SK-MEL-5 (cell line): ENCODE measurements around the gene SP100. TPM values are rescaled to one million over a fixed set of nuclear protein-coding genes. Genes with fewer than 3 reads are reported as not detected.

Experiments used
- DNase-seq: peaks from one replicate; pipeline ENCODE4 v3.0.0-alpha.2; 2016; ENCODE audit warnings: low read depth, low spot score
- in situ Hi-C: cut with HindIII; loops from 2 replicates; pipeline ENCODE4 v1.10.0; 2016; ENCODE audit warnings: low sequenced_read_pairs, high pct_unique_total_duplicates, low pct_unique_long_range_greater_than_20kb
- total RNA-seq: library from RNA; depleted of rRNA; stranded (reverse); fragments of >200 nt; shearing (Covaris generic); gene quantifications from 2 replicates; pipeline ENCODE4 v1.2.3, GENCODE V29; 2014

SP100 gene
- total RNA-seq, 1 experiment from 2014 or later = 44.3 TPM

DNA sequence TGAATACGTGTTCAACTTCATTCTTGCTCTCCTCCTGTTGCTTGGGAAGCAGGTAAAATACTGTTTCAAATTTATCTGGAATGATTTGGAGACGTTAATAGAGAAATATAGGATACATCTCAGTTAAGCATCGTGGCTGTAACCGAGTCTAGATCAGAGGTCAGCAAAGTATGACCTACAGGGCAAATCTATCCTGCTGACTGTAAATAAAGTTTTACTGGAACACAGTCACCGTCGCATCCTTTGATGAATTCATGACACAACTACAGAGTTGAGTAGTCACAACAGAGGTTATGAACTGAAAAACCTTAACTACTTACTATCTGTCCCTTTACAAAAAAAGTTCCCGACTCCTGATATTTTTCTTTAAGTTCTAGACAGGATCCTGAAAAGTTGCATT lies 86.6 kb downstream of the SP100 start:
- no peak for DNase-seq
- in situ Hi-C loops = no loop called here

DNA sequence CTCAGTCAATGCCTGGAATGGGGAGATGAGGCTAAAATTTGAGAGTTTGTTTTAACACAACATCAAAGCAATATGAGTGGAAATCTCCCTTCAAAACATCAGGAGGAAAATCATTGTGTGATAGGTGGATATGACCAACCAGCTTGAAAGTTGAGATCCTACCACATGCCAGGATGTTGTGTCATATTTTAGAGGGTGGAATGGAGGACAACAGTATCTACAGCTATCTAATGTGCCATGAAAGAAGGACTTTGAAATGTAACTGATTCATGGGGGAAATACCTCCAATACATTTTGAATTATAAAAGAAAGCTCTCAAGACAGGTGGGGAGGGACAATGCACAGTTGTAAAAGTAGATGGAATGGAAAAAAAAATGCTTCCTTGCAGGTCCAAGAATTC lies 87.8 kb downstream of the SP100 start:
- no peak for DNase-seq
- in situ Hi-C loops = no loop called here

DNA sequence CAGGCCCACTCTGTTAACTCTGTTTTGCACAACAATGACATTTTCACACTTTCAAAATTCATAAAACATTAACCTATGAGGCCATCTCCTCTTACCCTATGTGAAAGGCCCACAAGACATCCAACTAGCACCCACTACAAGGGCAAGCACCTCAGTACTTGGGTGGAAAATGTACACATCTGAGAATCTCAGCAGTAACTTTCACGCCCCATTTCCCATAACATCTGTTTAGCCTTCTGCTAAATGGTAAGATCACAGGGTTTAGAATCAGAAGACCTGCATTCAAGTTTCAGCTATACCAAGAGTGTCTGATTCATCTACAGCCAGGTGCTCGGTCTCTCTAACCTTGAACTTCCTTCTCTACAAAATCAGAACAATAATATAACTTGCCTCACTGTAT lies 89.2 kb downstream of the SP100 start:
- in situ Hi-C loops = no loop called here

DNA sequence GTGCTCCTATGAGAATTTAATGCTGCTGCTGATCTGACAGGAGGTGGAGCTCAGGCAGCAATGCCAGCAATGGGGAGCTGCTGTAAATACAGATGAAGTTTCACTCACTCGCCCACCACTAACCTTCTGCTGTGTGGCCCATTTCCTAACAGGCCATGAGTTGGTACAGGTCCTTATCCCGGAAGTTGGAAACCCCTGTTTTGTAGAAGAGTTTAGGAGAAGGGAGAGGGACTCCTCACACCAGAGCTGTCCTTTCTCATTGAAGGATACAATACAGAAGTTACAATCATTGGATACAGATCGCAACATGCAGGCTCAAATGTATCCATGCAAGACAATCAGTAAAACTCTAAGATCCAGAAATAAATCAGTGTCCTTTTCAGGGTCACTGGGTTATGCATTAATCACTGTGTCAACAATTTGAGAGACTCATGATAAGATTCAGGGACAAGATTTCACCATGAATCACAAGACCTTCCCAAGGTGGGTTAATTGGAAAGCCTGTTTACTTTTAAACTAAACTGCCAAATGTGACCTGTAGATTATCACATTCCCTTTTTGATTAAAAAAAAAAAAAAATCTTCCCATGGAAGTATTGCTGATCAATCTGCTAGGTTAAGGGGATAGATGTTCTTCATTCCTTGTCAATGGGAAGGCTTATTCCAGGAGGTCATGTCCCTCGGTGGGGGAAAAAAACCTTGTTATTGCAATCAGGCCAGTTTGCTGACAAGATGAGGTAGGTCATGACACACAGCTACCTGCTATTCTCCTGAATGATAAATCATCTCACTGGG lies 97.2 kb downstream of the SP100 start:
- in situ Hi-C loops = no loop called here
- no peak for DNase-seq

More for the DNA sequence above, 89.2 kb downstream of the SP100 start:
- no peak for DNase-seq

DNA sequence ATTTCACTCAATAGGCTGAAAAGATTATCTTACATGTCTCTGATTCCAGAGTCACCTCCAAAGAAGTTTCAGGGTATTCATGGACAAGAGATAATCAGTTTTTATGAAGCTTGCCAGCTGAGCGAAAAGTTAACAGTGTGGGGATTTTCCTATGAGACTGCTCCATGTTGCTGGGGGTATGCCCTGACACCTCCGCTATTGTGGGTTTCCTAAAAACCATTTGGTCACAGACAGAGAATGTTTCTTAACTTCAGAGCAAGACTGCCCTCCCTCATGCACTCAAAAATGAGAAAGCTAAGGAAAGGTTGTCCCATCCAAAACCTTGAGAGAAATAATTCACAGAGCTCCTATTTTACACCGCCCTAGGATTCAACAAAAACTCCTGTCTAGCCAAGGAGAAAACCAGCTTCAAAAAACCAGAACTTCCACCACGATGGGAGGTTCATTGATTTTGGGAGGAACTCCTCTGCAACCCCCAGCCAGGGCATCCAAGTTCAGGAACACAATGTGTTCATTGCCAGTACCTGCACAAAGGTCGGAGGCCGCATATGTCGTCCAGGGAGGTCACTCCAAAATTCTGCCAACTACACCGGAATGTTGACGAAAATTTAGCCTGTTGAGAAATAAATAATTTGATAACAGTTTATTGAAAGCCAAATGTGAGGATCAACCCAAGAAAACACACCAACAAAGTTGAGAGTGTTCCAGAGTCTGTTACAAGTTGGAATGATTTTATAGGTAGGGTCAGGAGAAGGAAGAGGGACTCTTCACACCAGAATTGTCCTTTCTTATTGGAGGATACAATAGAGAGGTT lies 104.3 kb downstream of the SP100 start:
- no peak for DNase-seq
- in situ Hi-C loops = no loop called here

DNA sequence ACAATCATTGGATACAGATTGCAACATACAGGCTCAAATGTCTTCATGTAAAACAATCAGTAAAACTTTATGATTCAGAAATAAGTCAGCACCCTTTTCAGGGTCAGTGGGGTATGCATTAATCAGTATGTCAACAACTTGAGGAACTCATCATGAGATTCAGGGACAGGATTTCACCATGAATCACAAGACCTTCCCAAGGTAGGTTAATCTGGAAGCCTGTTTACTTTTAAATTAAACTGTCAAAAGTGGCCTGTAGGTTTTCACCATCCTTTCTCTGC lies 104.8 kb downstream of the SP100 start:
- no peak for DNase-seq

DNA sequence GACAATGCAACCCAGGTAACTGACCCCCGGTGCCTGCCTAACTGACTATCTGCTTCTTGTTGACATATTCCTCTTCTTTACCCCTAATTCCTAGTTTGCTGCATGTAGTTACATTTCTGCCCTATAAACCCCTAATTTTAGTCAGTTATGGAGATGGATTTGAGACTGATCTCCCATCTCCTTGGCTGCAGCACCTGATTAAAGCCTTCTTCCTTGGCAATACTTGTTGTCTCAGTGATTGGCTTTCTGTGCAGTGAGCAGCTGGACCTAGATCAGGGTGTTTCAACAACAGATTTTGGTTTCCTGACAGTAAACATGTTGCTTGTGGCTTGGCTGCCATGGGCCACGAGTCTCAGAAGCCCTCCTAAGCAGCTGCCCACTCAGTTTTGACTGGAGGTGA lies 105.4 kb downstream of the SP100 start:
- no peak for DNase-seq
- in situ Hi-C loops = no loop called here

More for the DNA sequence above, 104.8 kb downstream of the SP100 start:
- in situ Hi-C loops = no loop called here

DNA sequence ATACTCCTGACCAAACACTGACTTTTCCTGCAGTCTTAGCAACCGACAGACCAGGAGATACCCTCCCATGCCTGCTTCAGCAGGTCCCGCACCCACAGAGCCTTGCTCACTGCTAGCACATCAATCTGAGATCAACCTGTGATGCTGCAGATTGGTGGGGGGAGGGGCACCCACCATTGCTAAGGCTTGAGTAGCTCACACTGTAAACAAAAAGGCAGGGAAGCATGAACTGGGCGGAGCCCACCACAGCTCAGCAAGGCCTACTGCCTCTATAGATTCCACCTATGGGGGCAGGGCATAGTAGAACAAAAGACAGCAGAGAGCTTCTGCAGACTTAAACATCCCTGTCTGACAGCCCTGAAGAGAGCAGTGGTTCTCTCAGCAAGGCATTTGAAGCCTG lies 109.7 kb downstream of the SP100 start:
- DNase-seq = no peak
- in situ Hi-C loops = no loop called here

DNA sequence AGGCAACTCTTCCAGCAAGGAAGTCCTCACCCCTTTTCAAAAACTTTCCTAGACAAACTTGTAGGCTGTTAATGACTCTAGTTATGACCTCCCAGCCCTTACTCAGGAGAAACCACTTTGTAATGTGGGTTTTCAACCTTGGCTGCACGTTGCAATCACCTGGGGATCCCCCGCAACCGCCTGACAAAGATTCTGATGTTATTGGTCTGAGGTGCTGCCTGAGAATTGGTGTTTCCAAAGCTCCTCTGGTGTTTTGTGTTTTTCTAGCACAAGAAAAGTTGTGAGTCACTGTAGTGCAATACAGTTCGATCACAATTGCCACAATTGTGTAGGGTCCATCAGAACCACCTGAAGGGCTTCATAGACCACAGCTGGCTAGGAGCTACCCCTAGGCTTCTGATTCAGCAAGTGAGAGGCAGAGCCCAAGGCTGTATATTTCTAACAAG lies 121.6 kb downstream of the SP100 start:
- in situ Hi-C loops = no loop called here
- no peak for DNase-seq

DNA sequence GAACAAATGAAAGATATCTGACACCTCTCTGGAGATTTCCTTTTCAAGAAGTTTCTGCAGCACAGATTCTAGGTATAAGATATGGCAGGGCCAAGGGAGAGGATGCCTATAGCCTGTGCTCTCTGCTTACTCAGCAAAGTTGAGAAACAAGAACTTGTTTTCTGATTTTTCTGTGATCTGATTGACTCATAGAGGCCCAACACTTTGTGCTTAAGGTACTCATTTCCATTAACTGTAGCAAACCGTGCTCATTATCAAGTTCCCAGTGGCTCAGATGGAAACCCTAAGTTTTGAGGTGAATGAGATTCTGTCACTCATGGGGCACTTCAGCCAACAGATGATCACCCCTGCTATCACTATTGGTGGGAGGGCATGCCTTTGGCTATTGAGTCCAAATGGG lies 124.3 kb downstream of the SP100 start:
- in situ Hi-C loops = no loop called here
- DNase-seq = no peak

DNA sequence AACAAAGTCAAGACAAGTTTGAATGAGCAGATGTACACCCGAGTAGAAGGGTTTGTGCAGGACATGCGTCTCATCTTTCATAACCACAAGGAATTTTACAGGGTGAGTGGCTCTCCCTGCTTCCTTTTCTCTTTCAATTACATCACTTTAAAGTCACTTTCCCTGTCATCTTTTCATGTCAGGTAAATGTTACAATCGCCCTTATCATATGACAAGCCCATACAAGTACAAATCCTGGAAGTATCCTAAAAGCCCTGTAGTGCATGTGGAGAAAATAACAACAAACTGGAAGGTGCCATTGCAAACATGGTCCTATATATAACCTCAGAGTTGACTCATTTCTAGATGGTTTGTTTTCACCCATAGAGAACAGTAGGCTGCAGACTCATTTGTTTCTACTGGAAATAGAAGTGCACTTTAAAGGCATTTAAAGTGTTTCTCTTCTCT lies 126.0 kb downstream of the SP100 start:
- DNase-seq = no peak
- in situ Hi-C loops = no loop called here

DNA sequence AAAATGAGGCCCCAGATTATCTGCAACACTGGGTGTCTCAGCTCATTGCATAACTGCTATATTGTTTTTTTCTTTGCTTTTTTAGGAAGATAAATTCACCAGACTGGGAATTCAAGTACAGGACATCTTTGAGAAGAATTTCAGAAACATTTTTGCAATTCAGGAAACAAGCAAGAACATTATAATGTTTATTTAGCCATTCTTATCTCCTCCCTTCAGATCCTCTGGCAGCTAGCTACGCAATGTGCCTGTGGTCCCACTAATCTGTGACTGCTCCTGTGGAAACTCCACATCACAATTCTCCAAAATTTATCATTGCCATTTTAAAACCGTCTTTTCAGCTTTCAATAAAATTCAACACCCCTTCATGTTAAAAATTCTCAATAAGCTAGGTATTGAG lies 126.8 kb downstream of the SP100 start:
- DNase-seq = no peak
- in situ Hi-C loops = no loop called here

DNA sequence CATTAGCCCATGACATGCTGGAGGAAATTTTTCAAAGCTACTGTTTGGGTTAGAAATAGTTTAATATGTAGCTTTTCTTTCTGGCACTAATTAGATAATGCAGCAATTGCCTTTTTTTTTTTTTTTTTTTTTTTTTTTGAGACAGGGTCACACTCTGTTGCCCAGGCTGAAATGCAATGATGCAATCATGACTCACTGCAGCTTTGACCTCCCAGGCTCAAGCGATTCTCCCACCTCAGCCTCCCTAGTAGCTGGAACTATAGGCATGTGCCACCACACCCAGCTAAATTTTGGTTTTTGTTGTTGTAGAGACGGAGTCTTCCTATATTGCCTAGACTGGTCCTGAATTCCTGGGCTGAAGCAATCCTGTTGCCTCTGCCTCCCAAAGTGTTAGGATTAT lies 136.2 kb downstream of the SP100 start:
- DNase-seq = no peak
- in situ Hi-C loops = no loop called here

DNA sequence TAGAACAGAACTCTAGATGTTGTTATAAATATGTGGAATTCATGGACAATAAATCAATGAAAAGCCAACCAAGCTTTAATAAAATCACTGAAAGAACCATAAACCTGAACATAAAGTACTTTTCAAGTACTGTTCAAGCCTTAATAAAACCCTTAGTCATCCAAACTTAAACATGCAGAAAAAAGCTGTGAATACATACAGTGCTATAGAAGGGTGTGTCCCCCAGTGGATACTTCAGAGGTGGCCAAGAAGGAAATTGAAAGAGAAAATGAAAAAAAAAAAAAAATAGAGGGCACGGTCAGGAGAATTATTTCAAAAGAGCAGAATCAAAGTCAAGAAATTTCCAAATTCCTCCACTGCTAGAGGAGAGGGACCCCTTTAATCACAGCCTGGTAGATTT lies 141.1 kb downstream of the SP100 start:
- DNase-seq = no peak
- in situ Hi-C loops = no loop called here

DNA sequence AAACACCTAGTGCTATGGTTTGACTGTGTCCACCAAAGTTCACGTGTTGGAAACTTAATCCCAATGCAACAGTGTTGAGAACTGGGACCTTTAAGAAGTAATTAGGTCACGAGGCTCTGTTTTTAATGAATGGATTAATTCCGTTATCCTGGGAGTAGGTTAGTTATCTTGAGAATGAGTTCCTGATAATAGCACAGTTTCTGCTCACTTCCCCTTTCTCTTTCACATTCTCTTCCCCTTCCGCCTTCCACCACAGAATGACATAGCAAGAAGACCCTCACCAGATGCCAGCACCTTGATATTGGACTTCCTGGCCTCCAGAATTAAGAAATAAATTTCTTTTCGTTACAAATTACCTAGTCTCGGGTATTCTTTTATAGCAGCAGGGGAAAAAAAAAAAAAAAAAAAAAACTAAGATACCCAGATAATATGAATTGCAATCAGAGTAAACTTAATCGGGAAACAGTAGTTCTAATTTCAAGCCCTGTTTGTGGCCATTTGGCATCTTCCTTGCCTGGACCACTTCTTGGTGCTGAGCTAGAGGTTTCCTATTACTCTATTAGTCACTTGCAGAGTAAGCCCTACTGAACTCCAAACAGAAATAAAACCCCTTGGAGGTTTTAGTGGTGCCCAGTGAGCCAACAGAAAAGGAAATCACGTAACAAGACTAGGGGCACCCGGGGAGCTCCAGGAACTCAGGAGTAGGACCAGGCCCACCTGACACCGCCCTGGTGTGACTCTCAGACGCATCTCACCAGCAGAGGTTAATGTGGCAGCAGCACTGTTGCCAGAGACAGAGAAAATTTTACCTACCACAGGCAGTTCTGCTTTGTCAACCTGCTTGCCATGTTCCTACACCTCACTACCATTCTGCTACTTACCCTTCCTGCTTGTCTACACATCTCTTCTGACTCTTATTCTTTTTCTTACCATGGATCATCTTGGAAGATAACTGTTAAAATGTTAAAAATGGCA lies 149.1 kb downstream of the SP100 start:
- in situ Hi-C loops = no loop called here
- no peak for DNase-seq

DNA sequence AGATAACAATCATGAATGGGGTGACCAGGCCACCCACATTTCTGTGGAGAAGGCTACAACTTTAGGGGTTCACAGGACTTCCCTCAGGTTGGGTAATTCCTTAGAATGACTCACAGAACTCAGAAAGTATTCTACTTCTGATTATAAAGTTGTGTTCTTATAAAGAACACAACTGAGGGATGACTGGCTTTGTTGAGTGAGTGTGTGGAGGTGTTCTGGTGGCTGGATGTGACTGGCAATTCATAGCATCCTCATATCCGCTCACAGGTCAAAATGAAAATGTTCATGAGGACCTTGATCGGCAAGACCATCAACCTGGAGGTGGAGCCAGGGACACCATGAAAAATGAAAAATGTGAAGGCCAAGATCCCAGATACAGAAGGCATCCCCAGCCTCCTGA lies 153.3 kb downstream of the SP100 start:
- in situ Hi-C loops = no loop called here
- DNase-seq = no peak

DNA sequence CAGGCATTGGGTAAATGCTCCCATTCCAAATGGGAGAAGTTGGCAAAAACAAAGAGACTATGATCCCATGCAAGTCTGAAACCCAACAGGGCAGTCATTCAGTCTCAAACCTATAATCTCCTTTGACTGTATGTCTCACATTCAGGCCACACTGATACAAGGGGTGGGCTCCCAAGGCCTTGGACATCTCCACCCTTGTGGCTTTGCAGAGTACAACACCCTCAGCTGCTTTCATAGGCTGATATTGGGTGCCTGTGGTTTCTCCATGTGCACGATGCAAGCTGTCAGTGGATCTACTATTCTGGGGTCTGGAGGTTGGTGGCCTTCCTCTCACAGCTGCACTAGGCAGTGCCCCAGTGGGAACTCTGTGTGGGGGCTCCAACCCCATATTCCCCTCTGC lies 155.0 kb downstream of the SP100 start:
- DNase-seq = no peak
- in situ Hi-C loops = no loop called here
